IMR-90 (cell line): ENCODE results near the gene KCNK6. TPM values are rescaled to one million over a fixed set of nuclear protein-coding genes. Genes with fewer than 3 reads are reported as not detected.

Source experiments
- ATAC-seq: fragments of 200-7000 bp; cut with Tn5 transposase; 2 replicates; pipeline ENCODE4 v1.9.1; 2020; ENCODE audit warnings: low read depth, mild to moderate bottlenecking, moderate library complexity
- BruUV-seq: library from RNA; stranded (reverse); fragments of 400-500 nt; replicated peaks from 2 replicates; lab custom pipeline; 2021; lab: Mats Ljungman, UMichigan
- CTCF ChIA-PET: fragments of 300-600 bp; formaldehyde crosslinking; extraction: SDS; loops from one replicate; lab custom pipeline; 2021; ENCODE audit warnings: antibody characterized with exemption; lab: Yijun Ruan, JAX
- POLR2A ChIA-PET: fragments of 300-600 bp; sonication (Branson Sonifier 250); formaldehyde crosslinking; loops from one replicate; lab custom pipeline; 2022; ENCODE audit warnings: antibody characterized with exemption; ENCODE audit not compliant: unreplicated experiment; lab: Charles Lee
- DNase-seq: peaks from one replicate; pipeline ENCODE4 v3.0.0; 2013
- H2AFZ ChIP-seq: replicated peaks from 2 replicates; pipeline ENCODE3; 2013; ENCODE audit warnings: low read length, mild to moderate bottlenecking; ENCODE audit not compliant: poor library complexity
- H2AK5ac ChIP-seq: 2 replicates; pipeline ENCODE4 v1.6.1; 2013; ENCODE audit warnings: low read depth, low read length, inconsistent platforms
- H2AK9ac ChIP-seq: replicated peaks from 2 replicates; pipeline ENCODE3; 2013; ENCODE audit warnings: mild to moderate bottlenecking, low read depth, low read length, moderate library complexity; ENCODE audit not compliant: poor library complexity
- H2BK120ac ChIP-seq: 2 replicates; pipeline ENCODE4 v1.6.1; 2013; ENCODE audit warnings: low read depth, low read length, inconsistent platforms
- H2BK15ac ChIP-seq: 3 replicates; pipeline ENCODE4 v1.6.1; 2013; ENCODE audit warnings: low read depth, low read length, inconsistent platforms
- H2BK20ac ChIP-seq: 2 replicates; pipeline ENCODE4 v1.6.1; 2013; ENCODE audit warnings: low read depth, mild to moderate bottlenecking, inconsistent platforms, low read length, moderate library complexity
- H2BK5ac ChIP-seq: 2 replicates; pipeline ENCODE4 v1.6.1; 2013; ENCODE audit warnings: mild to moderate bottlenecking, low read depth, low read length, inconsistent platforms; ENCODE audit not compliant: poor library complexity, severe bottlenecking
- H3K14ac ChIP-seq: replicated peaks from 2 replicates; pipeline ENCODE4 v1.6.1; 2013; ENCODE audit warnings: low read depth, low read length, inconsistent platforms
- H3K18ac ChIP-seq: 2 replicates; pipeline ENCODE4 v1.6.1; 2013; ENCODE audit warnings: low read depth, low read length, control low read depth
- H3K23ac ChIP-seq: 2 replicates; pipeline ENCODE4 v1.6.1; 2013; ENCODE audit warnings: low read depth, low read length, inconsistent platforms
- H3K27ac ChIP-seq: 2 replicates; pipeline ENCODE4 v1.5.1; 2013; ENCODE audit warnings: mild to moderate bottlenecking, control low read depth, low read length; ENCODE audit not compliant: insufficient read depth
- H3K27me3 ChIP-seq: 2 replicates; pipeline ENCODE4 v1.6.1; 2013; ENCODE audit warnings: low read length; ENCODE audit not compliant: control insufficient read depth, insufficient read depth
- H3K36me3 ChIP-seq: 2 replicates; pipeline ENCODE4 v1.6.1; 2013; ENCODE audit warnings: low read length, mixed read lengths; ENCODE audit not compliant: control insufficient read depth, insufficient read depth
- H3K4ac ChIP-seq: 2 replicates; pipeline ENCODE4 v1.6.1; 2013; ENCODE audit warnings: low read depth, low read length, inconsistent platforms
- H3K4me1 ChIP-seq: 2 replicates; pipeline ENCODE4 v1.6.1; 2013; ENCODE audit warnings: low read length, mixed read lengths; ENCODE audit not compliant: control insufficient read depth, insufficient read depth
- H3K4me2 ChIP-seq: 2 replicates; pipeline ENCODE4 v1.6.1; 2013; ENCODE audit warnings: low read depth, mild to moderate bottlenecking, control low read depth, low read length, moderate library complexity
- H3K4me3 ChIP-seq: 2 replicates; pipeline ENCODE4 v1.5.1; 2013; ENCODE audit warnings: low read depth, mild to moderate bottlenecking, control low read depth, low read length, moderate library complexity; ENCODE audit not compliant: insufficient read depth
- H3K56ac ChIP-seq: 2 replicates; pipeline ENCODE4 v1.6.1; 2013; ENCODE audit warnings: low read length, inconsistent platforms; ENCODE audit not compliant: insufficient read depth; ENCODE audit errors: extremely low read depth
- H3K79me1 ChIP-seq, 2 experiments: 2 replicates each; pipeline ENCODE4 v1.6.1; 2013; ENCODE audit warnings: low read length in 2 of 2, inconsistent platforms in 1 of 2, low read depth in 1 of 2
- H3K9ac ChIP-seq: 2 replicates; pipeline ENCODE4 v1.6.1; 2013; ENCODE audit warnings: low read depth, low read length, control low read depth
- H3K9me1 ChIP-seq: 2 replicates; pipeline ENCODE4 v1.6.1; 2013; ENCODE audit warnings: low read length, inconsistent platforms; ENCODE audit not compliant: insufficient read depth
- H3K9me3 ChIP-seq: 2 replicates; pipeline ENCODE4 v1.6.1; 2013; ENCODE audit warnings: low read length; ENCODE audit not compliant: control insufficient read depth, insufficient read depth
- H4K20me1 ChIP-seq: 2 replicates; pipeline ENCODE4 v1.6.1; 2013; ENCODE audit warnings: low read length, inconsistent platforms; ENCODE audit not compliant: insufficient read depth
- H4K5ac ChIP-seq: 2 replicates; pipeline ENCODE4 v1.6.1; 2013; ENCODE audit warnings: mild to moderate bottlenecking, low read depth, low read length, control low read depth
- H4K8ac ChIP-seq, 2 experiments: 2 replicates each; pipeline ENCODE4 v1.6.1; 2013; ENCODE audit warnings: low read depth in 2 of 2, low read length in 2 of 2, control low read depth in 1 of 2, inconsistent platforms in 1 of 2
- H4K91ac ChIP-seq: 2 replicates; pipeline ENCODE4 v1.6.1; 2013; ENCODE audit warnings: low read depth, low read length, inconsistent platforms; ENCODE audit not compliant: insufficient read depth
- BHLHE40 ChIP-seq: fragments of 150-350 bp; IDR thresholded peaks from 2 replicates; pipeline ENCODE4 v1.6.1; 2016; ENCODE audit warnings: mild to moderate bottlenecking, low read depth, low read length
- CEBPB ChIP-seq: IDR thresholded peaks from 2 replicates; pipeline ENCODE4 v1.6.1; 2012; ENCODE audit warnings: low read depth, low read length, improper control_type of control experiment
- CHD1 ChIP-seq: IDR thresholded peaks from 2 replicates; pipeline ENCODE4 v1.6.1; 2012; ENCODE audit warnings: low read depth, low read length, improper control_type of control experiment
- CTCF ChIP-seq: conservative IDR thresholded peaks from 2 replicates; pipeline ENCODE4 v1.5.1; 2012; ENCODE audit warnings: mild to moderate bottlenecking, low read depth, low read length, improper control_type of control experiment
- FOS ChIP-seq: fragments of 150-350 bp; IDR thresholded peaks from 2 replicates; pipeline ENCODE4 v1.6.1; 2016; ENCODE audit warnings: low read depth, low read length
- MAFK ChIP-seq: IDR thresholded peaks from 2 replicates; pipeline ENCODE4 v1.6.1; 2012; ENCODE audit warnings: low read depth, low read length, improper control_type of control experiment
- MAZ ChIP-seq: IDR thresholded peaks from 2 replicates; pipeline ENCODE4 v1.6.1; 2012; ENCODE audit warnings: low read depth, mild to moderate bottlenecking, low read length, improper control_type of control experiment, moderate library complexity, borderline replicate concordance
- MXI1 ChIP-seq: IDR thresholded peaks from 2 replicates; pipeline ENCODE4 v1.6.1; 2012; ENCODE audit warnings: low read depth, mild to moderate bottlenecking, low read length, moderate library complexity, borderline replicate concordance
- NFE2L2 ChIP-seq: fragments of 150-350 bp; IDR thresholded peaks from 2 replicates; pipeline ENCODE4 v1.6.1; 2016; ENCODE audit warnings: low read depth, mild to moderate bottlenecking, low read length
- POLR2A ChIP-seq: IDR thresholded peaks from 2 replicates; pipeline ENCODE4 v1.6.1; 2012; ENCODE audit warnings: mild to moderate bottlenecking, low read depth, low read length
- RAD21 ChIP-seq: IDR thresholded peaks from 2 replicates; pipeline ENCODE4 v1.6.1; 2012; ENCODE audit warnings: low read length, improper control_type of control experiment
- RCOR1 ChIP-seq: IDR thresholded peaks from 2 replicates; pipeline ENCODE4 v1.6.1; 2012; ENCODE audit warnings: mild to moderate bottlenecking, low read length, improper control_type of control experiment; ENCODE audit not compliant: insufficient replicate concordance
- RFX5 ChIP-seq: IDR thresholded peaks from 2 replicates; pipeline ENCODE4 v1.8.0; 2012; ENCODE audit warnings: low read depth, mild to moderate bottlenecking, low read length, moderate library complexity
- SMC3 ChIP-seq: fragments of 150-350 bp; IDR thresholded peaks from 2 replicates; pipeline ENCODE4 v1.6.1; 2016; ENCODE audit warnings: low read depth, mild to moderate bottlenecking, antibody characterized with exemption, low read length, moderate library complexity
- USF2 ChIP-seq: fragments of 150-350 bp; IDR thresholded peaks from 2 replicates; pipeline ENCODE4 v1.6.1; 2017; ENCODE audit warnings: mild to moderate bottlenecking, antibody characterized with exemption, low read length, low read depth
- WGBS, 2 experiments: methylation state at CpG; one replicate each; pipeline versions ENCODE4 v1.1.5 to v1.1.7; 2013; ENCODE audit warnings: missing lambda C conversion rate in 2 of 2; ENCODE audit not compliant: insufficient read length in 1 of 2; ENCODE audit errors: extremely low coverage in 2 of 2; 5-methylcytosine and 5-hydroxymethylcytosine counted together
- dilution Hi-C: fragments of 300-500 bp; cut with HindIII; formaldehyde crosslinking; loops from one replicate; pipeline ENCODE4 v1.14.3; 2018; ENCODE audit warnings: low sequenced_read_pairs; ENCODE audit not compliant: unreplicated experiment
- in situ Hi-C: fragments of 300-500 bp; cut with MboI; formaldehyde crosslinking; loops from 3 replicates; pipeline ENCODE4 v1.14.3; 2019; ENCODE audit warnings: low sequenced_read_pairs, inconsistent platforms, mixed read lengths
- intact Hi-C: fragments of 100-400 bp; cut with micrococcal nuclease; formaldehyde crosslinking; loops from 2 replicates; pipeline ENCODE4 v1.10.0; 2022
- polyA plus RNA-seq, 3 experiments: library from polyadenylated mRNA; depleted of rRNA; stranded (reverse); fragments of >200 nt; gene quantifications; 2 replicates each; pipeline ENCODE4 v1.2.3, GENCODE V29; 2012; ENCODE audit warnings: low replicate concordance in 1 of 3
- total RNA-seq: library from RNA; depleted of rRNA; stranded (reverse); fragments of >200 nt; gene quantifications from 2 replicates; pipeline ENCODE4 v1.2.3, GENCODE V29; 2012
- TF ChIP-seq, protein P1 (sequence below): fragments of 150-350 bp; IDR thresholded peaks from 2 replicates; pipeline ENCODE4 v1.6.1; 2016; ENCODE audit warnings: low read depth, mild to moderate bottlenecking, low read length, moderate library complexity, borderline replicate concordance

KCNK6 gene
- total and polyA plus RNA-seq, 2 of the 4 experiments (the other 2 are of a cell fraction), result 2.7 to 4.5 TPM

DNA sequence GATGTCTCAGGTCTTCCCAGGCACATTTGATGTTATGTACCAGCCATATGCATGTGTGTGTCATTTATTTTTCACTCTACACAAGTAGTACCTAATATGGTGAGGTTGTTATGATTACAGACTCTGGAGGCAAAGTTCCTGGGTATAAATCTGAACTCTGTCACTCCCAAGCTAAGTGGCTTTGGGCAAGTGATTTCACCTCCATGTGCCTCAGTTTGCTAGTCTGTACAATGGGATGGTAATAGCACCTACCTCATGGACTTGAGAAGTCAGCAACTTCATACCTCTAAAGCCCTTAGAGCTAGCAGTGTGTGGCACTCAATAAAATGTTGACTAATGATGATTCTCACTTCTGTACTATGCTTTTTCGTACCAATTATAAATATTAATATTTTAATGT, 12.1 kb downstream of the KCNK6 start:
- no peak for ATAC-seq
- Histone ChIP-seq H3K9ac (no peak overlapping the region), H4K5ac (no peak overlapping the region), H3K56ac (no peak overlapping the region), H3K27me3 (no peaks in the 10 kb centered on the region), H2BK120ac (no peak overlapping the region), H2BK20ac (no peak overlapping the region), H3K36me3 (peaks cover 16% of the 10 kb centered on the region), H2AFZ (no peak overlapping the region), H3K4me1 (no peaks in the 10 kb centered on the region), H2AK9ac (no peak overlapping the region), H3K9me1 (no peaks in the 10 kb centered on the region), H3K23ac (no peak overlapping the region), H3K4me3 (no peak overlapping the region), H3K4me2 (no peak overlapping the region), H3K18ac (no peak overlapping the region), H4K8ac (no peak overlapping the region), H4K20me1 (no peaks in the 10 kb centered on the region), H3K4ac (no peak overlapping the region), H3K14ac (no peak overlapping the region), H2AK5ac (no peak overlapping the region), H2BK5ac (no peak overlapping the region), H3K9me3 (no peaks in the 10 kb centered on the region), H3K79me1 (no peaks in the 10 kb centered on the region), H3K27ac (no peak overlapping the region), H2BK15ac (no peak overlapping the region), H4K91ac (no peak overlapping the region)
- in situ Hi-C loops (loop anchor here (5.0 to 10.0 kb wide), 2 partner anchors 99 to 437 kb away; no protein-coding TSS in a partner anchor), dilution Hi-C loops (no loop called here), intact Hi-C loops (no loop called here)
- no peak for TF ChIP-seq POLR2A
- TF ChIP-seq MAFK, result no peak
- no peak for TF ChIP-seq SMC3
- TF ChIP-seq BHLHE40, result no peak
- no peak for TF ChIP-seq RCOR1
- no peak for TF ChIP-seq RFX5
- TF ChIP-seq MXI1, result no peak
- no peak for TF ChIP-seq CTCF
- TF ChIP-seq, protein P1, sequence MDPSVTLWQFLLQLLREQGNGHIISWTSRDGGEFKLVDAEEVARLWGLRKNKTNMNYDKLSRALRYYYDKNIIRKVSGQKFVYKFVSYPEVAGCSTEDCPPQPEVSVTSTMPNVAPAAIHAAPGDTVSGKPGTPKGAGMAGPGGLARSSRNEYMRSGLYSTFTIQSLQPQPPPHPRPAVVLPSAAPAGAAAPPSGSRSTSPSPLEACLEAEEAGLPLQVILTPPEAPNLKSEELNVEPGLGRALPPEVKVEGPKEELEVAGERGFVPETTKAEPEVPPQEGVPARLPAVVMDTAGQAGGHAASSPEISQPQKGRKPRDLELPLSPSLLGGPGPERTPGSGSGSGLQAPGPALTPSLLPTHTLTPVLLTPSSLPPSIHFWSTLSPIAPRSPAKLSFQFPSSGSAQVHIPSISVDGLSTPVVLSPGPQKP, result no peak
- no peak for TF ChIP-seq RAD21
- TF ChIP-seq MAZ, result no peak
- no peak for TF ChIP-seq NFE2L2
- TF ChIP-seq CEBPB, result no peak
- no peak for TF ChIP-seq FOS
- TF ChIP-seq CHD1, result no peak
- no peak for TF ChIP-seq USF2
- DNase-seq, result no peak
- no TSS peak for BruUV-seq
- WGBS, 2 experiments, result no CpG with 5 or more reads among the region's 1 CpG
- ChIA-PET CTCF (interaction anchor here (0.6 kb wide), 1 partner anchor 115 kb away, joined by 3 read pairs; no protein-coding TSS in a partner anchor), POLR2A (no interaction called here)
